C4-2B (cell line): Measurements from ENCODE around the gene EGFLAM.

Experiments used
- ZFX ChIP-seq: fragments of 450-650 bp; IDR thresholded peaks from 2 replicates; pipeline ENCODE4 v1.6.1; 2017
- TF ChIP-seq, protein P1 (sequence below): fragments of 450-650 bp; conservative IDR thresholded peaks from 2 replicates; pipeline ENCODE4 v1.5.1; 2017; ENCODE audit warnings: mild to moderate bottlenecking

DNA sequence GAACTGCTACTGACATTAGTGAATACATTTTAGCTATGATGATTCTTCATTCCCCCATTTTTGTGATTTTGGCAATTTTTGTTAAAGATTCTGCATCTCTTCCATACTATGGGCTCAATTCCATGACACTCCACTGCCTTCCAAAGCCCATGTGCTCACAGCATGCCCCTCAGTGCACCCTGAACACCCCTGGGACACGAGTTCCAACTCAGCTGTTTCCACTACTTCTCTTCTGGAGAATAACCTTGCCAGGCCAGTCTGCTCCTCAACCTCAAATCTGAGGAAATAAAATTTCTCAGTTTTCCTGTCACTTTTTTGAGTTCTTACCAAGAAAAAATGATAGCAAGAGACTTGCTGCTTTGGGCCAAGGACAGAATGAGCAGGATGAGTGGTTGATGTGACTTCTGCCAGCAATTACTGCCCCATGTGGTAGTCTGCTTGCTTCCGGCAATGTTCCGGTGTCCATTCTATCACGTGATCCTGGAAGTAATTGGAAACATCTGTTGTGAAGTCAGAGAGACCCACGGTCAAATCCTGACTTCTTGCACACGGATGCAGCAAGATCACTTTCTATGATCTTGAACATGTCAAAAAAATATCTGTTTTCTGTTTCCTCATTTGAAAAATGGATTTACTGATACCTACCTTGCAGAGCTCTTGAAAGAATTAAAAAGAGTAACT is 58.3 kb downstream of the EGFLAM start:
- TF ChIP-seq, protein P1, sequence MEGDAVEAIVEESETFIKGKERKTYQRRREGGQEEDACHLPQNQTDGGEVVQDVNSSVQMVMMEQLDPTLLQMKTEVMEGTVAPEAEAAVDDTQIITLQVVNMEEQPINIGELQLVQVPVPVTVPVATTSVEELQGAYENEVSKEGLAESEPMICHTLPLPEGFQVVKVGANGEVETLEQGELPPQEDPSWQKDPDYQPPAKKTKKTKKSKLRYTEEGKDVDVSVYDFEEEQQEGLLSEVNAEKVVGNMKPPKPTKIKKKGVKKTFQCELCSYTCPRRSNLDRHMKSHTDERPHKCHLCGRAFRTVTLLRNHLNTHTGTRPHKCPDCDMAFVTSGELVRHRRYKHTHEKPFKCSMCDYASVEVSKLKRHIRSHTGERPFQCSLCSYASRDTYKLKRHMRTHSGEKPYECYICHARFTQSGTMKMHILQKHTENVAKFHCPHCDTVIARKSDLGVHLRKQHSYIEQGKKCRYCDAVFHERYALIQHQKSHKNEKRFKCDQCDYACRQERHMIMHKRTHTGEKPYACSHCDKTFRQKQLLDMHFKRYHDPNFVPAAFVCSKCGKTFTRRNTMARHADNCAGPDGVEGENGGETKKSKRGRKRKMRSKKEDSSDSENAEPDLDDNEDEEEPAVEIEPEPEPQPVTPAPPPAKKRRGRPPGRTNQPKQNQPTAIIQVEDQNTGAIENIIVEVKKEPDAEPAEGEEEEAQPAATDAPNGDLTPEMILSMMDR, result no peak
- TF ChIP-seq ZFX, result no peak
